OCI-M1 (cell line): ENCODE measurements around the gene SERF1B.
"Not testable (repeated sequence)": the region's sequence is repeated elsewhere in the genome, so short reads cannot be mapped to it uniquely, and the experiment has no call there.

Experiments used
- DNase-seq: peaks from one replicate; lab custom pipeline; 2025; lab: John Stamatoyannopoulos, UW

SERF1B gene

DNA sequence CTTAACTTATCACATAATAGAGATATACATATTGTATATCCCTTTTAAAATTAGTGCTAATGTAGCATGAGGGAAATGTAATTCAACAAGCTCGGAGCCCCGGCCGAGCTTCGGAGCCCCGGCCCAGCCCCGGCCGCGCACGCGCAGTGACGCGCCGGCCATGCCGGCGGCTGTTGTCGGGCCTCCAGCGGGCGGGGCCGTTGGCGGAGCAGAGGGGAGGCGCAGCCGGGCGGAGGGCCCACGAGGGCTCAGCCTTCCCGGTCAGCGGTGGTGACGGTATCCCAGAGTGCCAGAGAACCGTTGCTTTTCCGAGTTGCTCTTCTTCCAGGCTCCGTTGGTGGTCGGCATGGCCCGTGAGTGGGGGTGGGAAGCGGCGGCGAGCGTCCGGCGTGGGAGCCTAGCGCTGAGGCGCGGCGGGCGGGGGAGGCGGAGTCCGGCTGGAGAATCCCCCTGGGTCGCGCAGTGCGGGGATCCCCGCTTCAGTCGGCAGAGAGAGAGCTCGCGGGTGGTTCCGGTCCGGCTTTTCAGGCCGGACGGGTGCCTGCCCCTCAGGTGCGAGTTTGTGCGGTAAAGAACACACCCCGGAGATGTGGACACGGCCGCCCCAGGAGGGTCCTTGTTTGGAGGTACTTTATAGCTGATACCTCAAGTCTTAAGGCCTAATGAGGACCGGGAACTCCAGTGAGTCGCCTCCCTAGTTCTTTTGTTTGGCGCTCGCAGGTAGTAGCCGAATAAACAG is at the start of gene SERF1B:
Gene SERF1B (plus strand): TSS at position 146 of the 739 bp plus-strand sequence. CDS start 201 bp downstream, at position 347.
- not testable (repeated sequence) for DNase-seq

DNA sequence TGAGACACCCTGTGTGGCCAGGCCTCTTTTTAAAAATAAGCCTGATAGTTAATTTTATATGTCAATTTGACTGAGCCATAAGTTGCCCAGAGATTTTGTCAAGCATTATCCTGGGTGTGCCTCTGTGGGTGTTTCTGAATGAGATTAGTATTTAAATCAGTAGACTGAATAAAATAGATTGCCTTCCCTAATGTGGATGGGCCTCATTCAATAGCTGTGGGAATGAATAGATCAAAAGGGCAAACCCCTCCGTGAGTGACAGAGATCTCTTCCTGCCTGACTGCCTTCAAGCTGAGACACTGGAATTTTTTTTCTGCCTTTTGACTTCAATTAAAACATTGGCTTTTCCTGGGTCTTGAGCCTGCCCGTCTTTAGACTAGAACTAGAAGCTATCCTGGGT is 33.3 kb upstream of the SERF1B start:
- not testable (repeated sequence) for DNase-seq

DNA sequence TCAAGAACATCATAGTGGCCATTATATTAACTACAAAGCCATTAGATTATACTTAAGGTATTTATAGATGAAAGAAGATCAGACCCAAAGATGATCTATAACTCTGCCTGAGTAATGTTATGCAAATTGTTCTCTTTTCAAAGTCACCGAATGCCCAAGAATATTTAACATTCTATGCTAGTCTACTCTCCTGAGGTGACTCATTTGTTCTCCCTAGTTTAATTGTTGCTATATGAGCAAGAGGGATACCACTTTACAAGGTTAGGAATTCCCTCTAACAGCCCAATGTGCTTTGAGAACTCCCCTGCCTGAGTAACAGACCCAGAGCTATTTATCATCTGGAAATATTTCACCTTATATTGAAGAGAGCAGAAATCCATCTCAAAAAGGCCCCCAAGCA is 29.5 kb upstream of the SERF1B start:
- not testable (repeated sequence) for DNase-seq

DNA sequence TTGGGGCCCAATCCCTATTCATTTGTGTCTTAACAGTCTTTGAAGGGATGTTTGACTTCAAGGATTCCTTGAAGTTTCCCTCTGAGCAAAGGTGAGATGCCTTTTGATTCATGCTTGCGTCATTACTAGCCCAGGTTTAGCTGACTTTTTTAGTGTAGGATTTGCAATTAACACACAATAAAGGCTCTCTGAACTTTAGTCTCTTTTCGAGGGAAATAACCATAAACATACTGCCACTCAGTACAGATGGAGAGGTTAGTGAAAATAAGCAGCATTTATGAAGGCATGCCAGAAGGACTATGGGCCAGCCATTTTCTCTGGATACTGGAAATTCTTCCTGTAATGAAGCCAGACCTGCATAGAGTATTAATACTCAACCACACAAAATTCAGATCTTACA is 4.4 kb upstream of the SERF1B start:
- not testable (repeated sequence) for DNase-seq

DNA sequence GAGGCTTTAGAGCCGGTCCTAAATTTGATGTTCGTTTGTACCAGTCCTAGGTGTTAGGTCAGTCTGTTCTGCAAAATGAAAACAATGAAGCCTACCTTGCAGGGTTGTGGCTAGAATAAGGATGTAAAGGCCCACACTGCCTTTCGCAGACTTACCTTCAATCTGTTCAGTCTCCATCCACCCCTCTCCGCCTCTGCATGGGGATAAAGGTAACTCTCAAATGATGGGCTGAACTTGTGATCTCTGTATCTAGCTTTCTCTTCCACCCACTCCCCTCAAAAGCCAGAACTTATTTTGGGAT is 744 bp downstream of the SERF1B start:
- DNase-seq: not testable (repeated sequence)

DNA sequence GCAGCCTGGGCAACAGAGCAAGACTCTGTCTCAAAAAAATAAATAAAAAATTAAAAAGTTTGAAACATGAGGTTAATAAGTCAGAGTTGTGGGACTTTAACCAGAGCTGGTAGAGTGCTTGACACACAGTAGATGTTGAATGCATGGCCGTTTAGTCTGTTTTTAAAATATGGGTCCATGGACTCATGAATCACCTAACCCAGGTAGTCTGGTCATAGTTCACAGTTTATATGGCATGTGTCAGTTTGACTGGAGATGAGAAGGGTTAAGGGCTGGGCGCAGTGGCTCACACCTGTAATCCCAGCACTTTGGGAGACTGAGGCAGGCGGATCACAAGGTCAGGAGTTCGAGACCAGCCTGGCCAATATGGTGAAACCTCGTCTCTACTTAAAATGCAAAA is 6.2 kb downstream of the SERF1B start:
- not testable (repeated sequence) for DNase-seq

DNA sequence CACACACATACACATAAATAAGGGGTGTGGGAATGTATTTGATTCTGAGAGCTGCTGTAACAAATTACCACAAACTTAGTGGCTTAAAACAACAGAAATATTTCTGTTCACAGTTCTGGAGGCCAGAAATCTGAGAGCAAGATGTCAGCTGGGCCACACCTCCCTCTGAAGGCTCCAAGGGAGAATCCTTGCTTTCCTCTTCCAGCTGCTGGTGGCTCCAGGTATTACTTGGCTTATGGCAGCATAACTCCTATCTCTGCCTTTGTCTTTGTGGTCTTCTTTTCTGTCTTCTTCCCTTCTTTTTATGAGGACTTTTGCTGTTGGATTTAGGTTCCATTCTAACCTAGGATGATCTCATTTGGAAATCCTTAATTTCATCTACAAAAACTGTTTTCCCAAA is 16.4 kb downstream of the SERF1B start:
- not testable (repeated sequence) for DNase-seq

DNA sequence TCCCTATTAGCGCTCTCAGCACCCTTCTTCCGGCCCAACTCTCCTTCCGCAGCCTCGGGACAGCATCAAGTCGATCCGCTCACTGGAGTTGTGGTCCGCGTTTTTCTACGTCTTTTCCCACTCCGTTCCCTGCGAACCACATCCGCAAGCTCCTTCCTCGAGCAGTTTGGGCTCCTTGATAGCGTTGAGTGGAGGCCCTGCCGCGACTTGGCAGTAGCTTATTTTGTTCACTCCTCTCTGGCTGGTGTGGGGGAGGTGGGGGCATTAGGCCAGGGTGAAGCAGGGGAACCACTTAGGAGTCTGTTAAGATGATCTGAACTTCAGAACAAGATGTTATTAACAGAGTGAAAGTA is 24.7 kb downstream of the SERF1B start:
- DNase-seq: not testable (repeated sequence)

DNA sequence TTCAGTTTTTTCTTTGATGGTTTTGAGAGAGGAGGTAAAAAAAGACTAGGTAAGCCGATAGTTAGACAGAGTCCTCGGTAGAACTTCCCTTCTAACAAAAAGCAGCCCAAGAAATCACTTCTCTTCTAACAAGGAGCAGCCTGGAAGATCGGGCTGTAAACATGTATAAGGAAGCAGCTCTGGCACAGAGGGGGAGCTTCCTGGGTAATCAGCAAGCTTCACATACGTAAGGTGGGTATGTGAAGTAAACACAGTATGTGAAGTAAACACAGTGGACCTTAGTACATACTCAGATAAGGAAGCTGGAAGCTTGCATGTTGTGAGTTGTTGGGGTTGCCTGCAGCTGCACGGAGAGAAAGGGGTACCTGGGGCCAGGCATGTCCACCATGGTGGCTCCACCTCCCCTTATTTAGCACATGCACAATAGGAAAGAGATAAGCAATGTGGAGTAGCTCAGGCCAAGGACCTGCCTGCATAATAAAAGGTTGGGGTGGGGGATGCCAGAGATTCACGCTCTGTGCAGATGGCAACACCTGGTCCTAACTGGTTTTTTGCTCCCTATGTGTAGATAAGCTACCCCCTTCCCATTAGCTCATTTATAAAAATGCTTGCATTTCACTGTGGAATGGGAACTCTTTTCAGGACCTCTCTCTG is 31.4 kb downstream of the SERF1B start:
- not testable (repeated sequence) for DNase-seq

DNA sequence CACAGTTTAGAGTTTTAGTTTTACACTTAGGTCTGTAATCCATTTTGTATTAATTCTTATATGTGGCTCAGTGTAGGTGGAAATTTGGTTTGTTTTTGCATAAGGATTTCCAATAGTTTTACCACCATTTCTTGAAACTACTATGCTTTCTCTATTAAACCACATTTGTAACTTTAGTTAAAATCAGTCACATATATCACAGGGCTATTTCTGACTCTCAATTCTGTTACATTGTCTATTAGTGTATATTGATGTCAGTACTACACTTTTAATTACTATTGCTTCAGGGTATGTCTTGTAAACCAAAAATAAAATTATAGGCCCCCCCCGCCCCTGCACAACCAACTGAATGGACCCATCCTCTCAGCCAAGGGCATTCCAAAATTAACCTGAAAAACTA is 32.1 kb downstream of the SERF1B start:
- not testable (repeated sequence) for DNase-seq

DNA sequence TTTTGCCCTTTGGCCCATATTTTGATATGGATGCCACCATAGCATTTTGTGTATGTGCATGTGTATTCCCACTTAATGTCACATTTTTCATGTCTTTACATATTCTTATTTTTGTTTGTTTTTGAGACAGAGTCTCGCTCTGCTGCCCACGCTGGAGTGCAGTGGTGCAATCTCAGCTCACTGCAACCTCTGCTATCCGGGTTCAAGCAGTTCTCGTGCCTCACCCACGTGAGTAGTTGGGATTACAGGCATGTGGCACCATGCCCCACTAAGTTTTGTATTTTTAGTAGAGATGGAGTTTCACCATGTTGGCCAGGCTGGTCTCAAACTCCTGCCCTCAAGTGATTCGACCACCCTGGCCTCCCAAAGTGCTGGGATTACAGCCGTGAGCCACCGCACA is 52.6 kb downstream of the SERF1B start:
- not testable (repeated sequence) for DNase-seq

DNA sequence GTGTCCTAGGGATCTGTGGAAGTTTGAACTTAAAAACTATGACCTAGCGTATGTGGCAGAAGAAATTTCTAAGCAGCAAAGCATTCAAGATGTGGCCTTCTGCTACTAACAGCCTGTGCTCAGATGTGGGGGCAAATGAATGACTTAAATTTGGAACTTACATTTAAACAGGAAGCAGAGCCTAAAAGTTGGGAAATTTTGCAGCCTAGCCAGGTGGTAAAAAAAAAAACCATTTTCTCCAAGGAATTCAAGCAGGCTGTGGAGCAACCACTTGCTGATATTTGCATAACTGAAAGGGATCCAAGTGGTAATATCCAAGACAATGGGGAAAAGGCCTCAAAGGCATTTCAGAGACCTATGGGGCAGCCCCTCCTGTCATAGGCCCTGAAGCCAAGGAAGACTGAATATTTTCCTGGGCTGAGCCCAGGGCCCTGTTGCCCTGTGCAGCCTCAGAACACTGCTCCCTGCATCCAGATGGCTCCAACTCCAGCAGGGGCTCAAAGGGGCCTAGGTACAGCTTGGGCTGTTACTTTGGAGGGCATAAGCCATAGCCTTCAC is 63.9 kb downstream of the SERF1B start:
- not testable (repeated sequence) for DNase-seq

DNA sequence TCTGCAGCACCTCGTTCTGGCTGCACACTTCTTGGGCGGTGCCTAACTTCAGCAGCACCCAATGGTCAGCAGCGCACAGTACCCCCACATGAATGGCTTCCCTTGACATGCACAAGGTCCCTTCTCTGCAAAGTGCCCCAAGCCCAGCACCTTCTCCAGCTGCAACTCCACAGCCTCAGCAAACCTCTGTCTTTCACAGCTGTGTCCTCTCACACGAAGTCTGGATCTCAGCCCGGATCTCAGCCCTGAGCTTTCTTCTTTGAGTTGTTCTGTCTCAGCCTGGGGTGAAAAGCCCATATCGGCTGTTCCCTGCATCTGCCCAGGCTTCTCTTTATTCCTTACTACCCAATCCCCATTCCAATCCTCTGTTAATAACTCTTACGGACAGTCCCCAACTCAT is 66.7 kb downstream of the SERF1B start:
- not testable (repeated sequence) for DNase-seq
